K562 (cell line): ENCODE data around the gene AGAP1. TPM values are rescaled to one million over a fixed set of nuclear protein-coding genes. Genes with fewer than 3 reads are reported as not detected.

Experiments
- ATF4 ChIP-seq: fragments of 450-650 bp; formaldehyde crosslinking; IDR thresholded peaks from 2 replicates; pipeline ENCODE4 v1.4.0; 2022; ENCODE audit warnings: mild to moderate bottlenecking, moderate library complexity
- BRCA1 ChIP-seq, 2 experiments: fragments of 450-650 bp in 1 of 2; sonication (generic) in 1 of 2; formaldehyde crosslinking in 1 of 2; IDR thresholded peaks; 2 replicates each; pipeline versions ENCODE4 v1.5.0 to v1.6.1; 2017 to 2020; ENCODE audit warnings: mild to moderate bottlenecking in 1 of 2, missing genetic modification reagents in 1 of 2
- CAMTA2 ChIP-seq: fragments of 250-450 bp; sonication (Bioruptor Pico); conservative IDR thresholded peaks from 2 replicates; pipeline ENCODE4 v1.5.1; 2022
- HSF4 ChIP-seq: fragments of 250-450 bp; sonication (Bioruptor Pico); IDR thresholded peaks from 2 replicates; pipeline ENCODE4 v2.1.2; 2022; ENCODE audit warnings: mild to moderate bottlenecking, moderate library complexity, borderline replicate concordance
- MECOM ChIP-seq: fragments of 250-450 bp; sonication (Bioruptor Pico); IDR thresholded peaks from 2 replicates; pipeline ENCODE4 v1.8.0; 2022; ENCODE audit warnings: inconsistent platforms
- NRF1 ChIP-seq, 2 experiments: fragments of 450-650 bp; IDR thresholded peaks in 1 of 2; conservative IDR thresholded peaks in 1 of 2; 2 replicates each; pipeline ENCODE4 v1.6.1; 2014; ENCODE audit warnings: mild to moderate bottlenecking in 2 of 2
- PHTF2 ChIP-seq: fragments of 250-450 bp; sonication (Bioruptor Pico); IDR thresholded peaks from 2 replicates; pipeline ENCODE4 v1.5.0; 2021; ENCODE audit warnings: mild to moderate bottlenecking
- RBM25 ChIP-seq: fragments of 200-400 bp; formaldehyde crosslinking; IDR thresholded peaks from 2 replicates; pipeline ENCODE4 v1.6.1; 2018; ENCODE audit warnings: low read length, low read depth, moderate library complexity; ENCODE audit not compliant: severe bottlenecking
- U2AF2 ChIP-seq: fragments of 200-400 bp; formaldehyde crosslinking; optimal IDR thresholded peaks from 2 replicates; pipeline ENCODE3; 2017; ENCODE audit warnings: low read depth, mild to moderate bottlenecking, low read length
- ZC3H8 ChIP-seq: fragments of 450-650 bp; IDR thresholded peaks from 2 replicates; pipeline ENCODE4 v1.6.1; 2017
- ZNF57 ChIP-seq: fragments of 450-650 bp; formaldehyde crosslinking; IDR thresholded peaks from 2 replicates; pipeline ENCODE4 v1.4.0; 2020; ENCODE audit warnings: mild to moderate bottlenecking, moderate library complexity
- ZNF644 ChIP-seq: fragments of 200-800 bp; sonication (Bioruptor generic); IDR thresholded peaks from 2 replicates; pipeline ENCODE4 v1.6.1; 2016; ENCODE audit warnings: low read depth, missing genetic modification characterization, missing compliant biosample characterization
- ZNF668 ChIP-seq: fragments of 250-450 bp; sonication (Bioruptor Pico); IDR thresholded peaks from 2 replicates; pipeline ENCODE4 v1.8.0; 2022; ENCODE audit warnings: mild to moderate bottlenecking, inconsistent platforms
- ZNF764 ChIP-seq: fragments of 250-450 bp; sonication (Bioruptor Pico); IDR thresholded peaks from 2 replicates; pipeline ENCODE4 v1.4.0; 2020; ENCODE audit warnings: low read depth, mild to moderate bottlenecking, moderate library complexity
- polyA plus RNA-seq, 8 experiments: library from polyadenylated mRNA; depleted of rRNA in 4 of 8; stranded (reverse) in 5 of 8; unstranded in 3 of 8; fragments of >200 nt; fragmentation: Nextera tagmentation in 2 of 8; fragmentation: Illumina TruSeq in 1 of 8; extraction: Ambion mirVana in 2 of 8; extraction: Trizol in 1 of 8; gene quantifications; 2 replicates each; pipeline versions ENCODE4 v1.2.1 to v1.2.3, GENCODE V29; 2011 to 2014; ENCODE audit warnings: inconsistent platforms in 1 of 8, missing spikeins in 1 of 8
- total RNA-seq, 7 experiments: library from RNA; depleted of rRNA in 6 of 7; stranded (reverse); fragments of >200 nt in 6 of 7; fragmentation: Illumina TruSeq in 2 of 7; extraction: Trizol in 2 of 7; gene quantifications; 2 replicates each; pipeline versions ENCODE4 v1.2.1 to v1.2.3, GENCODE V29; 2011 to 2021; ENCODE audit warnings: low replicate concordance in 1 of 7
- TF ChIP-seq, protein P1 (sequence below): sonication (generic); formaldehyde crosslinking; IDR thresholded peaks from 2 replicates; pipeline ENCODE4 v1.8.0; 2022; ENCODE audit warnings: missing genetic modification reagents, mild to moderate bottlenecking, borderline replicate concordance

Gene AGAP1
- total and polyA plus RNA-seq, 9 of the 15 experiments (the other 6 are each of a cell fraction or from before 2014, with no cell fraction given): 1.3 to 24.0 (median 10.6) TPM

GRCh38 chr2:235461763-235462414 is 32.0 kb upstream of the AGAP1 start (continued):
- TF ChIP-seq CAMTA2 (no peak), NRF1 (conservative IDR thresholded peaks at IDR 0.05 in 1 of 2, IDR thresholded peaks at IDR 0.05 in 1 of 2) (peak in 1 of 2 experiments; percentile 26; a peak in 1 of 4 replicates), RBM25 (no peak), ZNF764 (no peak), MECOM (CRISPR knock-in tag) (peak; percentile 26; the same call in 1 of the 2 replicates), ZNF57 (CRISPR knock-in tag) (no peak), PHTF2 (CRISPR knock-in tag) (no peak), ATF4 (CRISPR knock-in tag) (0 out of 2 replicates have a peak, but pooled peaks have one; percentile 13), ZNF644 (tag) (0 out of 2 replicates have a peak, but pooled peaks have one; percentile 49), BRCA1 (IDR thresholded peaks at IDR 0.05) (no peak), BRCA1 (CRISPR knock-in tag; IDR thresholded peaks at IDR 0.05) (no peak), ZC3H8 (no peak), ZNF668 (CRISPR knock-in tag) (no peak), HSF4 (CRISPR knock-in tag) (no peak; the same call in 1 of the 2 replicates), U2AF2 (no peak)
- TF ChIP-seq, protein P1, sequence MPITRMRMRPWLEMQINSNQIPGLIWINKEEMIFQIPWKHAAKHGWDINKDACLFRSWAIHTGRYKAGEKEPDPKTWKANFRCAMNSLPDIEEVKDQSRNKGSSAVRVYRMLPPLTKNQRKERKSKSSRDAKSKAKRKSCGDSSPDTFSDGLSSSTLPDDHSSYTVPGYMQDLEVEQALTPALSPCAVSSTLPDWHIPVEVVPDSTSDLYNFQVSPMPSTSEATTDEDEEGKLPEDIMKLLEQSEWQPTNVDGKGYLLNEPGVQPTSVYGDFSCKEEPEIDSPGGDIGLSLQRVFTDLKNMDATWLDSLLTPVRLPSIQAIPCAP: no peak
